Measurements from ENCODE around the gene FEZF1. TPM values are rescaled to one million over a fixed set of nuclear protein-coding genes. Genes with fewer than 3 reads are reported as not detected.

FEZF1 gene
- total and polyA plus RNA-seq, 4 donors, result not detected

- Histone ChIP-seq H3K27ac (ENCODE audit: low read depth in 1 of 2, low read length in 2 of 2) (no peak overlapping the region), H3K4me3 (ENCODE audit: low read length in 2 of 2) (no peak overlapping the region), H3K36me3 (ENCODE audit: control insufficient read depth in 1 of 2, insufficient read depth in 2 of 2, low read length in 1 of 2) (no peaks in the 10 kb centered on the region), H3K27me3 (ENCODE audit: control insufficient read depth in 1 of 2, insufficient read depth in 2 of 2, low read length in 1 of 2) (no peaks in the 10 kb centered on the region), H3K4me1 (ENCODE audit: control insufficient read depth in 1 of 2, insufficient read depth in 2 of 2, low read length in 2 of 2) (no peaks in the 10 kb centered on the region), H3K9me3 (ENCODE audit: control insufficient read depth, low read length) (no peaks in the 10 kb centered on the region)
- WGBS, 2 donors, result 30 to 50% methylated on average over 8 of the region's 8 CpGs
- DNase-seq (no peak), ATAC-seq (ENCODE audit: low FRiP score) (no peak)
- intact Hi-C loops (cut with DNase I), result no loop called here
Measured at GRCh38 chr7:122329145-122329802, 24.7 kb upstream of the FEZF1 start.

- H3K27ac ChIP-seq (ENCODE audit: low read depth in 1 of 2, low read length in 2 of 2), result no peak overlapping the region
- H3K4me3 ChIP-seq (ENCODE audit: low read length in 2 of 2), result no peak overlapping the region
- ATAC-seq (ENCODE audit: low FRiP score) (no peak), DNase-seq (no peak)
- intact Hi-C loops (cut with DNase I), result no loop called here
- no peaks in the 10 kb centered on the region for H3K27me3 ChIP-seq (ENCODE audit: control insufficient read depth in 1 of 2, insufficient read depth in 2 of 2, low read length in 1 of 2)
- H3K4me1 ChIP-seq (ENCODE audit: control insufficient read depth in 1 of 2, insufficient read depth in 2 of 2, low read length in 2 of 2), result no peaks in the 10 kb centered on the region
- 47 to 58% methylated on average over 3 of the region's 3 CpGs for WGBS, 2 donors
- no peaks in the 10 kb centered on the region for H3K36me3 ChIP-seq (ENCODE audit: control insufficient read depth in 1 of 2, insufficient read depth in 2 of 2, low read length in 1 of 2)
- H3K9me3 ChIP-seq (ENCODE audit: control insufficient read depth, low read length), result no peaks in the 10 kb centered on the region
Measured at GRCh38 chr7:122327969-122328368, 23.4 kb upstream of the FEZF1 start.

GRCh38 chr7:122316467-122317388, 12.2 kb upstream of the FEZF1 start:
- H3K27me3 ChIP-seq (ENCODE audit: control insufficient read depth in 1 of 2, insufficient read depth in 2 of 2, low read length in 1 of 2), result peaks cover 0 to 2% of the 10 kb centered on the region in 2 donors
- H3K27ac ChIP-seq (ENCODE audit: low read depth in 1 of 2, low read length in 2 of 2), result no peak overlapping the region
- no peak overlapping the region for H3K4me3 ChIP-seq (ENCODE audit: low read length in 2 of 2)
- H3K4me1 ChIP-seq (ENCODE audit: control insufficient read depth in 1 of 2, insufficient read depth in 2 of 2, low read length in 2 of 2), result no peaks in the 10 kb centered on the region
- no peaks in the 10 kb centered on the region for H3K9me3 ChIP-seq (ENCODE audit: control insufficient read depth, low read length)
- no peaks in the 10 kb centered on the region for H3K36me3 ChIP-seq (ENCODE audit: control insufficient read depth in 1 of 2, insufficient read depth in 2 of 2, low read length in 1 of 2)
- ATAC-seq (ENCODE audit: low FRiP score) (peak; percentile 23), DNase-seq (peak in 1 of 2 donors; percentile 72)
- WGBS, 2 donors, result 3 to 8% methylated on average over 71 of the region's 71 CpGs
- intact Hi-C loops (cut with DNase I), result no loop called here

- WGBS, 2 donors, result 8 to 9% methylated on average over 25 of the region's 25 CpGs
- H3K4me1 ChIP-seq (ENCODE audit: control insufficient read depth in 1 of 2, insufficient read depth in 2 of 2, low read length in 2 of 2), result no peaks in the 10 kb centered on the region
- ATAC-seq (ENCODE audit: low FRiP score) (no peak), DNase-seq (no peak)
- H3K4me3 ChIP-seq (ENCODE audit: low read length in 2 of 2), result no peak overlapping the region
- peaks cover 0 to 4% of the 10 kb centered on the region in 2 donors for H3K27me3 ChIP-seq (ENCODE audit: control insufficient read depth in 1 of 2, insufficient read depth in 2 of 2, low read length in 1 of 2)
- H3K36me3 ChIP-seq (ENCODE audit: control insufficient read depth in 1 of 2, insufficient read depth in 2 of 2, low read length in 1 of 2), result no peaks in the 10 kb centered on the region
- intact Hi-C loops (cut with DNase I), result no loop called here
- no peaks in the 10 kb centered on the region for H3K9me3 ChIP-seq (ENCODE audit: control insufficient read depth, low read length)
- no peak overlapping the region for H3K27ac ChIP-seq (ENCODE audit: low read depth in 1 of 2, low read length in 2 of 2)
Measured at GRCh38 chr7:122315507-122316466, 11.2 kb upstream of the FEZF1 start.

GRCh38 chr7:122314284-122314683, 9.7 kb upstream of the FEZF1 start:
- Histone ChIP-seq H3K36me3 (ENCODE audit: control insufficient read depth in 1 of 2, insufficient read depth in 2 of 2, low read length in 1 of 2) (no peaks in the 10 kb centered on the region), H3K4me1 (ENCODE audit: control insufficient read depth in 1 of 2, insufficient read depth in 2 of 2, low read length in 2 of 2) (no peaks in the 10 kb centered on the region), H3K27ac (ENCODE audit: low read depth in 1 of 2, low read length in 2 of 2) (no peak overlapping the region), H3K9me3 (ENCODE audit: control insufficient read depth, low read length) (no peaks in the 10 kb centered on the region), H3K27me3 (ENCODE audit: control insufficient read depth in 1 of 2, insufficient read depth in 2 of 2, low read length in 1 of 2) (peaks cover 0 to 4% of the 10 kb centered on the region in 2 donors), H3K4me3 (ENCODE audit: low read length in 2 of 2) (no peak overlapping the region)
- intact Hi-C loops (cut with DNase I), result no loop called here
- WGBS, 2 donors, result 18 to 35% methylated on average over 4 of the region's 4 CpGs
- ATAC-seq (ENCODE audit: low FRiP score) (no peak), DNase-seq (no peak)

GRCh38 chr7:122312789-122313188, 8.2 kb upstream of the FEZF1 start:
- Histone ChIP-seq H3K9me3 (ENCODE audit: control insufficient read depth, low read length) (no peaks in the 10 kb centered on the region), H3K4me3 (ENCODE audit: low read length in 2 of 2) (no peak overlapping the region), H3K36me3 (ENCODE audit: control insufficient read depth in 1 of 2, insufficient read depth in 2 of 2, low read length in 1 of 2) (no peaks in the 10 kb centered on the region), H3K4me1 (ENCODE audit: control insufficient read depth in 1 of 2, insufficient read depth in 2 of 2, low read length in 2 of 2) (no peaks in the 10 kb centered on the region), H3K27me3 (ENCODE audit: control insufficient read depth in 1 of 2, insufficient read depth in 2 of 2, low read length in 1 of 2) (peaks cover 0 to 4% of the 10 kb centered on the region in 2 donors), H3K27ac (ENCODE audit: low read depth in 1 of 2, low read length in 2 of 2) (no peak overlapping the region)
- WGBS, 2 donors, result 28 to 35% methylated on average over 2 to 3 of the region's 3 CpGs
- DNase-seq, result no peak
- no peak for ATAC-seq (ENCODE audit: low FRiP score)
- intact Hi-C loops (cut with DNase I), result no loop called here

- 5 to 9% methylated on average over 34 of the region's 34 CpGs for WGBS, 2 donors
- no peak for ATAC-seq (ENCODE audit: low FRiP score)
- H3K4me3 ChIP-seq (ENCODE audit: low read length in 2 of 2), result no peak overlapping the region
Measured at GRCh38 chr7:122311734-122312450, 7.3 kb upstream of the FEZF1 start.

More at GRCh38 chr7:122311734-122312450, 7.3 kb upstream of the FEZF1 start:
- intact Hi-C loops (cut with DNase I), result no loop called here
- H3K36me3 ChIP-seq (ENCODE audit: control insufficient read depth in 1 of 2, insufficient read depth in 2 of 2, low read length in 1 of 2), result no peaks in the 10 kb centered on the region
- no peaks in the 10 kb centered on the region for H3K4me1 ChIP-seq (ENCODE audit: control insufficient read depth in 1 of 2, insufficient read depth in 2 of 2, low read length in 2 of 2)
- DNase-seq, result no peak
- H3K27ac ChIP-seq (ENCODE audit: low read depth in 1 of 2, low read length in 2 of 2), result no peak overlapping the region
- peaks cover 0 to 4% of the 10 kb centered on the region in 2 donors for H3K27me3 ChIP-seq (ENCODE audit: control insufficient read depth in 1 of 2, insufficient read depth in 2 of 2, low read length in 1 of 2)
- no peaks in the 10 kb centered on the region for H3K9me3 ChIP-seq (ENCODE audit: control insufficient read depth, low read length)

Data from aorta (tissue), 5 donors.